Skeletal muscle tissue (tissue), 4 donors: ENCODE measurements around the gene NEK4. TPM values are rescaled to one million over a fixed set of nuclear protein-coding genes. Genes with fewer than 3 reads are reported as not detected.

ENCODE experiments used
- H3K27ac ChIP-seq: one replicate; pipeline ENCODE4 v1.7.0; 2013; ENCODE audit warnings: mild to moderate bottlenecking, low read depth, low read length, inconsistent platforms
- H3K27me3 ChIP-seq, 3 donors: one replicate each; pipeline ENCODE4 v1.7.0; 2013; ENCODE audit warnings: low read length in 3 of 3; ENCODE audit not compliant: control insufficient read depth in 3 of 3, insufficient read depth in 3 of 3
- H3K36me3 ChIP-seq, 3 donors: one replicate each; pipeline ENCODE4 v1.7.0; 2013; ENCODE audit warnings: low read length in 3 of 3; ENCODE audit not compliant: control insufficient read depth in 3 of 3, insufficient read depth in 3 of 3
- H3K4me1 ChIP-seq, 3 donors: one replicate each; pipeline ENCODE4 v1.7.0; 2013; ENCODE audit warnings: low read length in 3 of 3, mild to moderate bottlenecking in 3 of 3; ENCODE audit not compliant: control insufficient read depth in 3 of 3, insufficient read depth in 3 of 3
- H3K4me3 ChIP-seq, 3 donors: one replicate each; pipeline ENCODE4 v1.7.0; 2013; ENCODE audit warnings: low read length in 3 of 3
- H3K9ac ChIP-seq, 3 donors: one replicate each; pipeline ENCODE4 v1.7.0; 2013; ENCODE audit warnings: low read length in 3 of 3, mild to moderate bottlenecking in 3 of 3, moderate library complexity in 2 of 3, low read depth in 1 of 3
- H3K9me3 ChIP-seq, 3 donors: one replicate each; pipeline ENCODE4 v1.7.0; 2013; ENCODE audit warnings: low read length in 3 of 3; ENCODE audit not compliant: control insufficient read depth in 3 of 3
- total RNA-seq: library from RNA; depleted of rRNA; stranded (reverse); fragments of >200 nt; gene quantifications from one replicate; pipeline ENCODE4 v1.2.3, GENCODE V29; 2014
- donor health status: Osteomylitis.

Gene NEK4
- total RNA-seq, 1 donor from 2014 or later: 11.5 TPM

DNA sequence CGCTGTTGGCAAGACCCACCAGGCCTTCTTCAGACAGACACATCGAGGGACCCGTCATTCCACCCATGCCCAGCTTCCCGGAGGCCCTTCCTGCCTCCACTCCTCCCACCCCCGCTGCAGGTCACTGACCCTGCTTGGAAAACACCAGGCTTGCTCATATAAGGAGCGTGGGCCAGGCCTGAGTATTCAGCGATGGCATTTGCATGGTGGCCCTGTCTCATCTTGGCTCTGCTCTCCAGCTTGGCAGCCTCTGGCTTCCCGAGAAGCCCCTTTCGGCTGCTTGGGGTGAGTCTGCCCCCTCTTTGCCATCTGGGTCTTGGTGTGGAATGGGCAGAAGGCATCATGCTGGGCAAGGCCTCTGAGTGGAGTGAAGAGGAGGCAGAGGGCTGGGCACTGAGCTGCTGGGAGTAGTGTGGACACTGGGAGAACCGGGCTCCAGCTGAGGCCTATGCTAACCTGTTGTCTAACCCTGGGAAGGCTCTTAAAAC lies 23.9 kb upstream of the NEK4 start, which contains the start of gene ITIH3:
TSS of gene ITIH3 (plus strand) at position 185 of the 488 bp plus-strand sequence. CDS start at position 193, 8 bp downstream.
- H3K9ac ChIP-seq: no peak within 1 kb of the TSS
- H3K4me3 ChIP-seq: no peak within 1 kb of the TSS
- H3K36me3 ChIP-seq: no peaks in the 10 kb centered on the region
- no peaks in the 10 kb centered on the region for H3K9me3 ChIP-seq
- H3K27ac ChIP-seq: no peak within 1 kb of the TSS
- H3K27me3 ChIP-seq: peaks cover 0 to 15% (median 5%) of the 10 kb centered on the region in 3 donors
- H3K4me1 ChIP-seq: peaks cover 0 to 5% (median 0%) of the 10 kb centered on the region in 3 donors

DNA sequence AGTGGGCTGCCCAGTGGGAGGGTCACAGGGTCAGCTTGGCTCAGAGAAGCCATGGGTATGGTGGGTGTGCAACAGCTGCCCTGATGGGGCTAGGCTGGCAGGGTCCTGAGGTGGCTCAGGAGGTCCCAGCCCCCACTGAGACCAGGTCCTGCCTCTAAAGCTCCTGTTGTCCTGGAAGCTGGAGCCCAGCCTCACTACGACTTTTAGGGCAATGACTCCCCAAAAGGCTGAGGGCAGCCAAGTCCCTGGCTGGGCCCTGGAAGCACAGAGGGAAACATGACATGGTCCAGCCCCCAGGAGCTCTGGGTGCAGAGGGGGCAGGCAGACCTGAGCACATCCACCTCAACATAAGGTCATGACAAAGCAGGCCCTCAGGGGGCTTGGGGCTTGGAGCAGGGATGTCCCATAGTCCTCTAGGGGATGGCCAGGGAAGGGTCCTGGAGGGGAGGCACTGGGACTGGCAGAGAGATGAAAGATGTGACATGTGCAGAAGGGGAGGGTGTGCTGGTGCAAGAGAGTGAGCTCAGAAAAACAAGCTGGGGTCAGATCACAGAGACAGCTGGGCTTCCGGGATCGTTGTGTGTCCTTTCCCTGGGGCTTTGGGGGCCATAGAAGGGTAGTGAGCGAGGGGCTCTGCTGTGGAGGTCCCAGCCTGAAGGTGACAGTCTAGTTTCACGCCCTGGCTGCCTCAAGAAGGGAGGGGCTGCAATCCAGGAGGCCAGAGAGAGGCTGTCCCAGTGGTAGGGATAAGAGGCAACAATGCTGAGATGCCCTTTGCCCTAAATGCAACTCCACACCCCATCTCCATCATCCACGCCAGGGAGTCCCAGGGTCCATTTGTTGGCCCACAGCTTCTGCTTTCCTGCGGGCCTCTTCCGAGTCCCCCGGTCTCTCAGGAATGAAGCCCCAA lies 23.2 kb upstream of the NEK4 start:
- peak overlapping the region in 1 of 3 donors; percentile 3 for H3K9ac ChIP-seq
- H3K4me3 ChIP-seq: no peak overlapping the region
- no peak overlapping the region for H3K27ac ChIP-seq
- no peaks in the 10 kb centered on the region for H3K36me3 ChIP-seq
- H3K27me3 ChIP-seq: peaks cover 0 to 15% (median 5%) of the 10 kb centered on the region in 3 donors
- peaks cover 0 to 5% (median 0%) of the 10 kb centered on the region in 3 donors for H3K4me1 ChIP-seq
- H3K9me3 ChIP-seq: no peaks in the 10 kb centered on the region

DNA sequence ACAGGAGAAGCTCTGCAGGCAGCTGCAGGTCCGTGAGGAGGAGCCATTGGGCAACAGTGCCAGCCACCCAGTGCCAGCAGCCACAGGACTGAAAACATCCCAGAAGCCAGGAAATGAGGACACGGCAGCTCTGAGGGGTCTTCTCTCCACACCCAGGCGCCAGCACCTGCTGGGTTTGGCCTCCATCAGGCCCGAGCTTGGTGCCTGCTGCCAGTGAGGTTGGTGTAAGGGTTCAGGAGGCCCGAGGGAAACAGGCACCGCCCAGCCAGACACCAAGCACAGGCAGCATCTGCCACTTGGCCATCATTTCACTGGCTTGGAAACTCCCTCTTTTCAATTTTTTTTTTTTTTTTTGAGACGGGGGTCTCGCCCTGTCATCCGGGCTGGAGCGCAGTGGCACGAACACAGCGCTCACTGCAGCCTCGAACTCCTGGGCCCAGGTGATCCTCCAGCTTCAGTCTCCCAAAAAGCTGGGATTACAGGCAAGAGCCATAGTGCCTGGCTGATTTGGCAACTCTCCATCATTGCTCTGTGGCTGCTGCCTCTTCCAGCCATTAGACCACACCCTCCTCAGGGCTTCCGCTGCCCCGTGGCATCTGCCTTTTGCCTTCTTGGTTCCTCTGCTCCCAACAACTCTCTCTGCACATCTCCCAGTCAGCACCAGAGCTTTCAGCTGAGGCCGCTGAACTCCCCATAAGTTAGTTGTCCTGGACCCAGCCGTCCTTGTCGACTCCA lies 22.4 kb upstream of the NEK4 start:
- Histone ChIP-seq H3K36me3 (no peaks in the 10 kb centered on the region), H3K27me3 (peaks cover 0 to 15% (median 5%) of the 10 kb centered on the region in 3 donors), H3K4me3 (no peak overlapping the region), H3K27ac (no peak overlapping the region), H3K9ac (peak overlapping the region in 1 of 3 donors; percentile 25), H3K4me1 (peaks cover 0 to 5% (median 0%) of the 10 kb centered on the region in 3 donors), H3K9me3 (no peaks in the 10 kb centered on the region)

DNA sequence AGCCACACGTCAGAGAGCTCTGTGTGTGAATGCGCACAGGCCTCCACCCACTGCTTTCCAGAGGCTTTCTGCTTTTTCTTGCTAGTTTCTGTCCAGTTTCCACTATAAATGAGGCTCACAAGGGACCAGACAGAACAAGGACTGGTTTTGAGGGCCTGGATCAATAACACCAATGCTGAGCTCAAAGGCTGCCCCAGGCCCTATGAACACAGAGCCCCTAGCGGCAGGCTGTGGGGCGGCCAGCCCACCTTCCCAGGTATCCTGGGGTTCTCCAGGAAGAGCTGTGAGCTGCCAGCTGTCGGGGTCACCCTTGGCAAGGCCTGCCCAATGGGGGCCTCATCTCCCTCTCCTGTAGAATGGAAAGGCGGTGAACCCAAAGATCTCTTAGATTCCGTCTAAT lies 21.7 kb upstream of the NEK4 start:
- Histone ChIP-seq H3K9ac (no peak overlapping the region), H3K4me3 (no peak overlapping the region), H3K27ac (no peak overlapping the region), H3K9me3 (no peaks in the 10 kb centered on the region), H3K27me3 (peaks cover 0 to 15% (median 5%) of the 10 kb centered on the region in 3 donors), H3K4me1 (peaks cover 0 to 9% (median 0%) of the 10 kb centered on the region in 3 donors), H3K36me3 (no peaks in the 10 kb centered on the region)

DNA sequence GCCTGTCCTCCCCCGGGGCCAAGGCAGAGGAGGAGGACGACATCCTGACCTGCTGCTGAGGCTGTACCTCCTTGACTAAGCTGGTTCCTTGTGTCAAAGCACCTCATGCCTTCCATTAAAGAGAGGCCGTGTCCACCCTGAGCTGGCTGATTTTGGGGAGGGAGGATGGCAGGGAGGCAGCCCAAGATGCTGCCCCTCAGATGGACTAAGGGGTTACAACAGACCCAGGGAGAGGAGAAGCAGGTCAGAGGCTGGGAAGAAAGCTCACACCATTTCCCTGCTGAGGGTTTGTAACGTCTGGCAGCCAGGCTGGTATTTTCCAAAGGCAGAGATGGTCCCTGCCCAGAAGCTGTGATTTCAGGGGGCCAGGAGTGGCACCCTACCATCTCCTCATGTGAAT lies 21.2 kb upstream of the NEK4 start:
- peaks cover 0 to 9% (median 0%) of the 10 kb centered on the region in 3 donors for H3K4me1 ChIP-seq
- H3K27ac ChIP-seq: no peak overlapping the region
- H3K9ac ChIP-seq: no peak overlapping the region
- H3K9me3 ChIP-seq: no peaks in the 10 kb centered on the region
- H3K4me3 ChIP-seq: no peak overlapping the region
- peaks cover 0 to 15% (median 5%) of the 10 kb centered on the region in 3 donors for H3K27me3 ChIP-seq
- H3K36me3 ChIP-seq: no peaks in the 10 kb centered on the region

DNA sequence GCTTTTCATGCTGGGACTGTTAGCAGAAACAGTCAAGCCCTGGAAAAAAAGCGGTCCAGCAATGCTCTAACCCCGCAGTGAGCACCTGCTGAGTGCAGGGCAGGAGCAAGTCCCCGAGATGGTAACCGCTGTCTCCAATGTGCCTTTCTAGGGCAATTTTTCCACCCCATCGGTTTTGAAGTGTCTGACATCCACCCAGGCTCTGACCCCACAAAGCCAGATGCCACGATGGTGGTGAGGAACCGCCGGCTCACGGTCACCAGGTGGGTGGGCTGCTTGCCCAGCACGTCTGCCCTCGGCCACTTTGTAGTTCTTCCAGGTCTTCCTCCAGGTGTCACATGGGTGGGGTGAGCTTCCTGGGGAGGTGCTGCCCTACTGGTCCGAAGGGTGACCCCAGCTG lies 20.6 kb upstream of the NEK4 start:
- Histone ChIP-seq H3K4me3 (no peak overlapping the region), H3K27ac (no peak overlapping the region), H3K9ac (no peak overlapping the region), H3K9me3 (no peaks in the 10 kb centered on the region), H3K36me3 (no peaks in the 10 kb centered on the region), H3K27me3 (peaks cover 0 to 15% (median 5%) of the 10 kb centered on the region in 3 donors), H3K4me1 (peaks cover 0 to 9% (median 0%) of the 10 kb centered on the region in 3 donors)

DNA sequence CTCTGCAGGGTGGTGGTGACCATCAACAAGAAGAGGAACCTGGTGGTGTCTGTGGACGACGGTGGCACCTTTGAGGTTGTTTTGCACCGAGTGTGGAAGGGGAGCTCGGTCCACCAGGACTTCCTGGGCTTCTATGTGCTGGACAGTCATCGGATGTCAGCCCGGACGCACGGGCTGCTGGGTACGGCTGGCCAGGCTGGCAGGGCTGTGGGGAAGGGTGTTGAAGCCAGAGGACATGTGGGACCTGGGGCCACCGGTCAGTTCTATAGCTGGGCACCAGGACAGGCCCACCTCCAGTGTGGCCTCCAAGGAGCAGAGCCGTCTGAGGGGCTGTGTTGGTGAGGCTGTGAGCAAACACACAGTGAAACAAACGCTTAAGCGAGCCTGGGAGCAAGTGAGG lies 20.0 kb upstream of the NEK4 start:
- Histone ChIP-seq H3K36me3 (no peaks in the 10 kb centered on the region), H3K27me3 (peaks cover 0 to 15% (median 5%) of the 10 kb centered on the region in 3 donors), H3K27ac (no peak overlapping the region), H3K9me3 (no peaks in the 10 kb centered on the region), H3K9ac (no peak overlapping the region), H3K4me3 (no peak overlapping the region), H3K4me1 (peaks cover 0 to 9% (median 0%) of the 10 kb centered on the region in 3 donors)

DNA sequence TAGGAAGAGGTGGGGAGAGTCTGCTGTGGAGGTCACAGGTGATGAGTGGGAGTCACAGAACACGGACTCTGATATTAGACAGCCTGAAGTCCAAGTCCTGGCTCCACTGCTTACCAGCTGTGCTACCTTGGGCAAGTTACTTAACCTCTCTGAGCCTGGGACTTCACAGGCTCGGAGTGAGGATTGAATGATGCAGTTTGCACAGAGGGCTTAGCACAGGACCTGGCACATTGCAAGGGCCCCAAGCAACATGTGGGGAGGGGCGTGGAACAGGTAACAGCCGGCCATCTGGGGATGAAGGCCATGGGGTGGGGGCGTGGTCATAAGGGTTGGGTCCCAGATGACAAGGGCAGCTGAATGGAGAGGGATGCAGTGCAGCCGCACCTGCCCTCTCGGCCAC lies 19.6 kb upstream of the NEK4 start:
- Histone ChIP-seq H3K36me3 (no peaks in the 10 kb centered on the region), H3K27ac (no peak overlapping the region), H3K27me3 (peaks cover 0 to 15% (median 5%) of the 10 kb centered on the region in 3 donors), H3K4me1 (peaks cover 0 to 9% (median 0%) of the 10 kb centered on the region in 3 donors), H3K9me3 (no peaks in the 10 kb centered on the region), H3K9ac (no peak overlapping the region), H3K4me3 (no peak overlapping the region)

DNA sequence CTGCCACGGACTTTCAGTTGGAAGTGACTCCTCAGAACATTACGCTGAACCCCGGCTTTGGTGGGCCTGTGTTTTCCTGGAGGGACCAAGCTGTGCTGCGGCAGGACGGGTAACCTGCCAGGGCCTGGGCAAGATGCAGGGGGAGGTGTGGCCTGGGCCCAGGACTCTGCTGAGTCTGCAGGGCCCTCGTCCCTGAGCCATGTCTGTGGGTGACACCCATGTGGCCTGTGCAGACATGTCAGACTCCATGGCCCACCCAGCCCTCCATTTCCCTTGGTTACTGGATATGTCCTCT lies 19.0 kb upstream of the NEK4 start:
- Histone ChIP-seq H3K4me1 (peaks cover 0 to 9% (median 0%) of the 10 kb centered on the region in 3 donors), H3K9me3 (no peaks in the 10 kb centered on the region), H3K27ac (no peak overlapping the region), H3K27me3 (peaks cover 0 to 15% (median 5%) of the 10 kb centered on the region in 3 donors), H3K4me3 (no peak overlapping the region), H3K36me3 (no peaks in the 10 kb centered on the region), H3K9ac (no peak overlapping the region)
